H1 (cell line): Measurements from ENCODE around the gene AP1S3. TPM values are rescaled to one million over a fixed set of nuclear protein-coding genes. Genes with fewer than 3 reads are reported as not detected.

ENCODE experiments used
- CTCF ChIA-PET: fragments of 300-600 bp; sonication (Branson Sonifier 250); formaldehyde crosslinking; loops from one replicate; lab custom pipeline; 2021; ENCODE audit not compliant: partially characterized antibody; lab: Charles Lee
- POLR2A ChIA-PET: fragments of 300-600 bp; sonication (Branson Sonifier 250); formaldehyde crosslinking; loops from one replicate; lab custom pipeline; 2021; ENCODE audit warnings: inconsistent platforms; ENCODE audit not compliant: partially characterized antibody; lab: Charles Lee
- DNase-seq, 2 experiments: peaks; one replicate each; pipeline versions ENCODE4 v3.0.0 to v3.0.0-alpha.2; 2010 to 2022; ENCODE audit warnings: low spot score in 2 of 2, low read depth in 1 of 2, mixed read lengths in 1 of 2
- FAIRE-seq: peaks from 2 replicates; lab custom pipeline; 2011; peaks lifted over from hg19 to GRCh38; lab: Jason Lieb, UNC
- H2AFZ ChIP-seq: 2 replicates; pipeline ENCODE4 v1.8.1; 2012; ENCODE audit warnings: low read length, inconsistent platforms
- H2AK5ac ChIP-seq: 2 replicates; pipeline ENCODE4 v1.6.1; 2013; ENCODE audit warnings: low read depth, low read length
- H2BK120ac ChIP-seq: replicated peaks from 2 replicates; pipeline ENCODE3; 2013; ENCODE audit warnings: low read depth, low read length, inconsistent platforms
- H2BK12ac ChIP-seq: 2 replicates; pipeline ENCODE4 v1.6.1; 2013; ENCODE audit warnings: low read depth, low read length
- H2BK15ac ChIP-seq: 2 replicates; pipeline ENCODE4 v1.6.1; 2013; ENCODE audit warnings: low read length
- H2BK20ac ChIP-seq: 2 replicates; pipeline ENCODE4 v1.6.1; 2013; ENCODE audit warnings: low read length
- H2BK5ac ChIP-seq: 2 replicates; pipeline ENCODE4 v1.6.1; 2013; ENCODE audit warnings: low read depth, low read length
- H3K14ac ChIP-seq: 2 replicates; pipeline ENCODE4 v1.6.1; 2013; ENCODE audit warnings: inconsistent platforms; ENCODE audit not compliant: insufficient read length
- H3K18ac ChIP-seq: 2 replicates; pipeline ENCODE4 v1.6.1; 2013; ENCODE audit warnings: low read length; ENCODE audit errors: extremely low read depth
- H3K23ac ChIP-seq: 2 replicates; pipeline ENCODE4 v1.6.1; 2013; ENCODE audit warnings: inconsistent platforms; ENCODE audit not compliant: insufficient read length
- H3K23me2 ChIP-seq: 2 replicates; pipeline ENCODE4 v1.6.1; 2013; ENCODE audit warnings: low read depth, low read length
- H3K27ac ChIP-seq: 2 replicates; pipeline ENCODE4 v1.6.1; 2011; ENCODE audit warnings: low read depth, low read length, inconsistent platforms
- H3K27me3 ChIP-seq, 4 experiments: replicated peaks in 1 of 4; 1 replicate in 1 of 4; 2 replicates in 3 of 4; pipeline versions ENCODE4 v1.6.1 to v1.8.1; 2011 to 2013; ENCODE audit warnings: low read length in 3 of 4, mild to moderate bottlenecking in 3 of 4, inconsistent platforms in 2 of 4, mixed read lengths in 2 of 4, moderate library complexity in 1 of 4; ENCODE audit not compliant: control insufficient read depth in 3 of 4, insufficient read depth in 3 of 4; ENCODE audit errors: extremely low read depth in 1 of 4
- H3K36me3 ChIP-seq, 4 experiments: 2 replicates each; pipeline versions ENCODE4 v1.6.1 to v1.8.1; 2011 to 2013; ENCODE audit warnings: mild to moderate bottlenecking in 4 of 4, low read length in 3 of 4, moderate library complexity in 2 of 4, control low read depth in 1 of 4, inconsistent platforms in 1 of 4; ENCODE audit not compliant: insufficient read depth in 4 of 4, control insufficient read depth in 2 of 4
- H3K4ac ChIP-seq: replicated peaks from 2 replicates; pipeline ENCODE3; 2013; ENCODE audit warnings: low read length, low read depth, mixed read lengths, inconsistent platforms; ENCODE audit not compliant: insufficient read length
- H3K4me1 ChIP-seq, 4 experiments: replicated peaks in 1 of 4; 1 replicate in 1 of 4; 2 replicates in 3 of 4; pipeline versions ENCODE4 v1.6.1 to v1.8.1; 2011 to 2013; ENCODE audit warnings: low read length in 3 of 4, inconsistent platforms in 2 of 4, mixed read lengths in 1 of 4; ENCODE audit not compliant: insufficient read depth in 4 of 4, control insufficient read depth in 3 of 4
- H3K4me2 ChIP-seq, 2 experiments: 2 replicates each; pipeline versions ENCODE4 v1.6.1 to v1.8.1; 2011 to 2013; ENCODE audit warnings: low read depth in 2 of 2, low read length in 2 of 2, control low read depth in 1 of 2, inconsistent platforms in 1 of 2, mild to moderate bottlenecking in 1 of 2; ENCODE audit not compliant: insufficient read depth in 1 of 2
- H3K4me3 ChIP-seq, 4 experiments: fragments of 200-600, 300-600 bp in 1 of 4; sonication (generic), shearing (Covaris generic), sonication (Bioruptor Twin) in 1 of 4; 2 replicates each; pipeline versions ENCODE4 v1.5.1 to v1.8.1; 2011 to 2016; ENCODE audit warnings: low read length in 4 of 4, low read depth in 3 of 4, control low read depth in 2 of 4, inconsistent platforms in 2 of 4, mild to moderate bottlenecking in 2 of 4, mixed read lengths in 1 of 4, moderate library complexity in 1 of 4; ENCODE audit not compliant: insufficient read depth in 2 of 4; ENCODE audit errors: extremely low read depth in 1 of 4
- H3K56ac ChIP-seq: replicated peaks from 2 replicates; pipeline ENCODE3; 2013; ENCODE audit warnings: low read depth, mild to moderate bottlenecking, mixed read lengths, low read length, inconsistent platforms; ENCODE audit not compliant: insufficient read length
- H3K79me1 ChIP-seq: 2 replicates; pipeline ENCODE4 v1.6.1; 2013; ENCODE audit warnings: low read depth, low read length, control low read depth
- H3K79me2 ChIP-seq, 2 experiments: 2 replicates each; pipeline versions ENCODE4 v1.6.1 to v1.8.1; 2012 to 2013; ENCODE audit warnings: low read length in 2 of 2, mild to moderate bottlenecking in 2 of 2, inconsistent platforms in 1 of 2; ENCODE audit not compliant: insufficient read depth in 2 of 2, control insufficient read depth in 1 of 2
- H3K9ac ChIP-seq, 4 experiments: replicated peaks in 1 of 4; 1 replicate in 1 of 4; 2 replicates in 3 of 4; pipeline versions ENCODE4 v1.6.1 to v1.8.1; 2011 to 2013; ENCODE audit warnings: low read depth in 3 of 4, low read length in 3 of 4, control low read depth in 2 of 4, mild to moderate bottlenecking in 2 of 4, moderate library complexity in 2 of 4, inconsistent platforms in 1 of 4; ENCODE audit errors: extremely low read depth in 1 of 4
- H3K9me3 ChIP-seq, 2 experiments: 2 replicates each; pipeline versions ENCODE4 v1.6.1 to v1.8.1; 2012 to 2013; ENCODE audit warnings: mild to moderate bottlenecking in 2 of 2, moderate library complexity in 2 of 2, control low read depth in 1 of 2, inconsistent platforms in 1 of 2, low read depth in 1 of 2, low read length in 1 of 2, mixed read lengths in 1 of 2; ENCODE audit not compliant: insufficient read depth in 2 of 2
- H4K20me1 ChIP-seq, 2 experiments: replicated peaks in 1 of 2; 2 replicates each; pipeline versions ENCODE3 to v1.8.1; 2011 to 2013; ENCODE audit warnings: inconsistent platforms in 2 of 2, low read length in 2 of 2, mild to moderate bottlenecking in 1 of 2; ENCODE audit not compliant: insufficient read depth in 2 of 2, control insufficient read depth in 1 of 2
- H4K5ac ChIP-seq: 2 replicates; pipeline ENCODE4 v1.6.1; 2013; ENCODE audit warnings: low read length, low read depth, mixed read lengths, inconsistent platforms; ENCODE audit not compliant: insufficient read length
- H4K8ac ChIP-seq: 2 replicates; pipeline ENCODE4 v1.8.0; 2013; ENCODE audit warnings: mild to moderate bottlenecking, moderate library complexity, low read length, inconsistent platforms; ENCODE audit not compliant: insufficient read depth; ENCODE audit errors: extremely low read depth
- H4K91ac ChIP-seq: replicated peaks from 2 replicates; pipeline ENCODE3; 2013; ENCODE audit warnings: low read length, mixed read lengths, inconsistent platforms; ENCODE audit not compliant: insufficient read length
- BACH1 ChIP-seq: IDR thresholded peaks from 2 replicates; pipeline ENCODE4 v1.6.1; 2012; ENCODE audit warnings: low read length, improper control_type of control experiment
- CBX5 ChIP-seq: fragments of 300-800, 300-1000 bp; sonication (generic); IDR thresholded peaks from 2 replicates; pipeline ENCODE4 v1.7.1; 2016; ENCODE audit warnings: antibody characterized with exemption, low read length, low read depth
- MAFK ChIP-seq: IDR thresholded peaks from 2 replicates; pipeline ENCODE4 v1.6.1; 2012; ENCODE audit warnings: low read depth, mild to moderate bottlenecking, improper control_type of control experiment, low read length
- RBBP5 ChIP-seq: IDR thresholded peaks from 2 replicates; pipeline ENCODE4 v1.7.1; 2012; ENCODE audit warnings: low read depth, mild to moderate bottlenecking, inconsistent platforms, low read length, moderate library complexity, borderline replicate concordance
- TAF1 ChIP-seq: IDR thresholded peaks from 2 replicates; pipeline ENCODE4 v1.6.1; 2011; ENCODE audit warnings: mild to moderate bottlenecking, low read depth, low read length
- ZNF274 ChIP-seq: IDR thresholded peaks from 2 replicates; pipeline ENCODE4 v1.7.0; 2012; ENCODE audit warnings: low read length, borderline replicate concordance; ENCODE audit errors: extremely low read depth
- WGBS, 2 experiments: shearing (Covaris generic) in 1 of 2; methylation state at CpG; one replicate each; pipeline versions ENCODE4 v1.1.6 to v1.1.7; 2013 to 2015; ENCODE audit warnings: low lambda C conversion rate in 2 of 2, mixed read lengths in 2 of 2, inconsistent platforms in 1 of 2, low coverage in 1 of 2, missing lambda C conversion rate in 1 of 2; ENCODE audit not compliant: insufficient replicate concordance in 2 of 2, insufficient coverage in 1 of 2, insufficient read length in 1 of 2; ENCODE audit errors: extremely low coverage in 1 of 2, missing lambda C conversion rate in 1 of 2; 5-methylcytosine and 5-hydroxymethylcytosine counted together
- long read RNA-seq, 2 experiments: library from RNA in 1 of 2; library from capped mRNA in 1 of 2; stranded (forward); transcript quantifications; one replicate each; pipeline ENCODE4 v2.0.0, GENCODE V29; 2021; ENCODE audit warnings: inconsistent platforms in 1 of 2
- polyA minus RNA-seq, 3 experiments: library from RNA; depleted of rRNA, polyadenylated mRNA; stranded (reverse); fragments of >200 nt; gene quantifications; 1 replicate in 2 of 3; 2 replicates in 1 of 3; pipeline ENCODE4 v1.2.3, GENCODE V29; 2011
- polyA plus RNA-seq, 7 experiments: library from polyadenylated mRNA; depleted of rRNA in 3 of 7; stranded (reverse) in 5 of 7; unstranded in 2 of 7; fragments of >200 nt in 5 of 7; fragments of 200-250 nt in 2 of 7; gene quantifications; 1 replicate in 5 of 7; 2 replicates in 1 of 7; 4 replicates in 1 of 7; pipeline versions ENCODE4 v1.2.1 to v1.2.3, GENCODE V29; 2011 to 2013; ENCODE audit warnings: missing spikeins in 2 of 7, mixed read lengths in 2 of 7
- total RNA-seq: library from RNA; stranded (reverse); fragmentation: NEBNext Ultra II Directional; extraction: Animal tissue kit (Norgen Biotek cat#: 25700); gene quantifications from 2 replicates; pipeline ENCODE4 v1.2.1, GENCODE V29; 2021
- TF ChIP-seq, protein P1 (sequence below): IDR thresholded peaks from 2 replicates; pipeline ENCODE4 v1.6.1; 2012; ENCODE audit warnings: inconsistent platforms

Gene AP1S3
- total RNA-seq (19.7 and 20.2 TPM in 2 replicates), polyA plus RNA-seq (2011; rRNA removed) (2.9 and 3.9 TPM in 2 replicates), polyA minus RNA-seq (2011; rRNA and poly(A)+ RNA removed) (3.7 and 4.7 TPM in 2 replicates)
- 6.2 TPM for polyA plus RNA-seq (2011; cell fraction: cytosol; rRNA removed)
- polyA plus RNA-seq (2011; cell fraction: nucleus; rRNA removed): 2.0 TPM
- polyA plus RNA-seq (2012, experiment 1 of 2): 7.5 to 9.6 TPM (median 9.0 TPM) in 4 replicates
- 6.5 TPM for polyA plus RNA-seq (2012, experiment 2 of 2)
- 9.1 TPM for polyA plus RNA-seq (2013, experiment 1 of 2)
- polyA plus RNA-seq (2013, experiment 2 of 2): 10.2 TPM
- 14.2 TPM for polyA minus RNA-seq (2011; cell fraction: cytosol; rRNA and poly(A)+ RNA removed)
- 10.2 TPM for polyA minus RNA-seq (2011; cell fraction: nucleus; rRNA and poly(A)+ RNA removed)
- long read RNA-seq, experiment 1, partial matches to known transcripts: 0 of 2 reads
- long read RNA-seq, experiment 1, other reads (novel, unspliced or antisense): 2 of 2 reads
- long read RNA-seq, experiment 2, transcript AP1S3-203 (5 exons, 830 nt): major isoform, 6 of 9 reads
- long read RNA-seq, experiment 2, partial matches to known transcripts: 0 of 9 reads
- long read RNA-seq, experiment 2, other reads (novel, unspliced or antisense): 3 of 9 reads

DNA sequence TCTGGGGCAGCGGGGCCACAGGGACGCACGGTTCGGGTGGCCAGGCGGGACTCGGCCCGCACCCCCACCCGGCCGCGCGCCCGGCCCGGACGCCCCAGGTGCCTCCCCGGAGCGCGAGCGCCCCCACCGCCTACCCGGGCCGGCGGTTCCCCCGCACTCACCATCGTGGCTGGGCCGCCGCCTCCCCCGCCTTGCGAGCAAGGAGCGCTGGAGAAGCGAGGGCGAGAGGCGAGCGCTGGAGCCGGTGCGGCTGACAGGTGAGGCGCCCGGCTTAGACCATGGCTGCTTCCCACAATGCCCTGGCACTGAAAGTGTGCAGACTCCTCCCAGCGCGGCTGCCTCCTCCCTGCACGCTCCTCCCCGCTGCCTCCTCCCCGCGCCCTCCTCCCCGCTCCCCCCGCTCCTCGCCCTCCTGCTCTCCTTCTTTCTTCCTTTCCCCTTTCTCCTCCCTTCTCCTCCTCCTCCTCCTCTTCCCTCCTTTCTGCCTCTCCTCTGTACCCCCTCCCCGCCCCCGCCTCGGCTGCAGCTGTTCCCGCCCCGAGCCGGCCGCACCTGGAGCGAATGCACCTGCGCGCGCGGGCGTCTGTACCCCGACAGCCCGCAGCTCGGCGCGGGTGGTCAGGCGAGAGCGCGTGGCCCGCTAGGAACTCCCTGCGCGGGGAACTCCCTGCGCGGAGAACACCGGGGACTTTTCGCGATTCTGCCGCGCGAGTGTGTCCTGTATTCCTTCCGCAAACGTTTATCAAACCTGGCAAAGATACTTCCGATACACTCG, at the start of gene AP1S3:
TSS of gene AP1S3 (minus strand) at position 296 of the 775 bp plus-strand sequence. CDS start at position 164, 132 bp downstream.
- Histone ChIP-seq H4K20me1 (no peaks in the 10 kb centered on the region), H3K14ac (no peak within 1 kb of the TSS), H3K4ac (no peak within 1 kb of the TSS), H4K8ac (no peak within 1 kb of the TSS; the same call in 1 of the 2 replicates), H3K23ac (no peak within 1 kb of the TSS), H3K79me1 (peaks cover 3% of the 10 kb centered on the region; the same call in 1 of the 2 replicates), H2BK15ac (no peak within 1 kb of the TSS), H3K36me3 (no peaks in the 10 kb centered on the region), H3K27me3 (no peaks in the 10 kb centered on the region), H3K4me1 (peaks cover 12 to 23% (median 18%) of the 10 kb centered on the region in 4 experiments), H3K27ac (peak within 1 kb of the TSS; percentile 43; the same call in 1 of the 2 replicates), H2AK5ac (no peak within 1 kb of the TSS), H3K56ac (no peak within 1 kb of the TSS), H3K9me3 (no peaks in the 10 kb centered on the region), H3K23me2 (no peaks in the 10 kb centered on the region; the same call in 1 of the 2 replicates), H3K4me2 (peak within 1 kb of the TSS; percentile 64 to 78), H3K18ac (peak within 1 kb of the TSS; percentile 95), H4K91ac (peak within 1 kb of the TSS; percentile 4), H2BK5ac (peak within 1 kb of the TSS; percentile 47; the same call in 1 of the 2 replicates), H3K79me2 (peaks cover 0 to 28% of the 10 kb centered on the region in 2 experiments; a peak in 2 of 4 replicates), H3K4me3 (peak within 1 kb of the TSS; percentile 75 to 87 (median 82)), H2BK120ac (no peak within 1 kb of the TSS), H2AFZ (peak within 1 kb of the TSS; percentile 55; the same call in 1 of the 2 replicates), H4K5ac (peak within 1 kb of the TSS; percentile 74), H2BK20ac (no peak within 1 kb of the TSS), H3K9ac (peak within 1 kb of the TSS; percentile 35 to 68 (median 40); a peak in 5 of 7 replicates), H2BK12ac (no peak within 1 kb of the TSS)
- ChIA-PET POLR2A (interaction anchor here (0.6 kb wide), 1 partner anchor 64 kb away, joined by 3 read pairs; no protein-coding TSS in a partner anchor), CTCF (interaction anchor here (0.6 to 3.2 kb wide), 9 partner anchors 9 to 1976 kb away, joined by 3 to 10 read pairs (median 4); no protein-coding TSS in a partner anchor)
- 0 to 4% methylated on average over 2 to 24 of the region's 82 CpGs for WGBS, 2 experiments
- peak; percentile 68 to 86 for DNase-seq
- no peak for FAIRE-seq
- TF ChIP-seq CBX5: no peak
- TF ChIP-seq, protein P1, sequence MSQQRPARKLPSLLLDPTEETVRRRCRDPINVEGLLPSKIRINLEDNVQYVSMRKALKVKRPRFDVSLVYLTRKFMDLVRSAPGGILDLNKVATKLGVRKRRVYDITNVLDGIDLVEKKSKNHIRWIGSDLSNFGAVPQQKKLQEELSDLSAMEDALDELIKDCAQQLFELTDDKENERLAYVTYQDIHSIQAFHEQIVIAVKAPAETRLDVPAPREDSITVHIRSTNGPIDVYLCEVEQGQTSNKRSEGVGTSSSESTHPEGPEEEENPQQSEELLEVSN: 0 out of 2 replicates have a peak, but pooled peaks have one; percentile 13
- TF ChIP-seq BACH1: peak; percentile 10; the same call in 1 of the 2 replicates
- no peak for TF ChIP-seq ZNF274
- peak; percentile 72; the same call in 1 of the 2 replicates for TF ChIP-seq TAF1
- TF ChIP-seq RBBP5: peak; percentile 94
- no peak for TF ChIP-seq MAFK
